Thoracic aorta (tissue), 2 donors: ENCODE data around the gene CARD10. TPM values are rescaled to one million over a fixed set of nuclear protein-coding genes. Genes with fewer than 3 reads are reported as not detected.
A peak's percentile ranks its signal among the peaks of the same experiment; 100 is the strongest.

Experiments
- ATAC-seq: fragments of 150-250 bp; one replicate; pipeline ENCODE4 v1.8.0; 2017; ENCODE audit warnings: low read depth; ENCODE audit not compliant: insufficient number of reproducible peaks, low FRiP score
- DNase-seq: peaks from one replicate; pipeline ENCODE4 v3.0.0-alpha.2; 2020; ENCODE audit warnings: low spot score
- H3K27ac ChIP-seq, 2 donors: fragments of 200-600 bp; sonication (generic); 1 replicate in 1 of 2; 2 replicates in 1 of 2; pipeline ENCODE4 v1.5.1; 2016; ENCODE audit warnings: mild to moderate bottlenecking in 2 of 2, moderate library complexity in 2 of 2
- H3K27me3 ChIP-seq: fragments of 200-600 bp; sonication (generic); replicated peaks from 2 replicates; pipeline ENCODE4 v1.6.0; 2016; ENCODE audit warnings: mild to moderate bottlenecking; ENCODE audit not compliant: insufficient read depth
- H3K36me3 ChIP-seq: fragments of 200-600 bp; sonication (generic); one replicate; pipeline ENCODE4 v1.5.1; 2016
- H3K4me1 ChIP-seq, 2 donors: fragments of 200-600 bp; sonication (generic); 1 replicate in 1 of 2; 2 replicates in 1 of 2; pipeline versions ENCODE4 v1.5.1 to v1.6.0; 2016; ENCODE audit warnings: low read depth in 2 of 2, mild to moderate bottlenecking in 1 of 2; ENCODE audit not compliant: control insufficient read depth in 1 of 2
- H3K4me3 ChIP-seq: fragments of 200-600 bp; sonication (generic); 2 replicates; pipeline ENCODE4 v1.5.1; 2016; ENCODE audit warnings: mild to moderate bottlenecking
- H3K9me3 ChIP-seq: fragments of 200-600 bp; sonication (generic); 2 replicates; pipeline ENCODE4 v1.5.1; 2016
- total RNA-seq, 2 donors: library from RNA; depleted of rRNA; stranded (reverse); fragments of >200 nt; gene quantifications; one replicate each; pipeline versions ENCODE4 v1.1.0 to v1.2.3, GENCODE V29; 2016
- TF ChIP-seq, protein P1 (sequence below): fragments of 200-600 bp; sonication (generic); IDR thresholded peaks from one replicate; pipeline ENCODE4 v1.5.1; 2019; ENCODE audit warnings: antibody characterized with exemption

The CARD10 gene
- total RNA-seq, 2 donors from 2014 or later, result 7.2 to 11.0 TPM

- H3K36me3 ChIP-seq, result no peaks in the 10 kb centered on the region
- DNase-seq (no peak), ATAC-seq (no peak)
- H3K4me3 ChIP-seq, result no peak overlapping the region
- TF ChIP-seq, protein P1, sequence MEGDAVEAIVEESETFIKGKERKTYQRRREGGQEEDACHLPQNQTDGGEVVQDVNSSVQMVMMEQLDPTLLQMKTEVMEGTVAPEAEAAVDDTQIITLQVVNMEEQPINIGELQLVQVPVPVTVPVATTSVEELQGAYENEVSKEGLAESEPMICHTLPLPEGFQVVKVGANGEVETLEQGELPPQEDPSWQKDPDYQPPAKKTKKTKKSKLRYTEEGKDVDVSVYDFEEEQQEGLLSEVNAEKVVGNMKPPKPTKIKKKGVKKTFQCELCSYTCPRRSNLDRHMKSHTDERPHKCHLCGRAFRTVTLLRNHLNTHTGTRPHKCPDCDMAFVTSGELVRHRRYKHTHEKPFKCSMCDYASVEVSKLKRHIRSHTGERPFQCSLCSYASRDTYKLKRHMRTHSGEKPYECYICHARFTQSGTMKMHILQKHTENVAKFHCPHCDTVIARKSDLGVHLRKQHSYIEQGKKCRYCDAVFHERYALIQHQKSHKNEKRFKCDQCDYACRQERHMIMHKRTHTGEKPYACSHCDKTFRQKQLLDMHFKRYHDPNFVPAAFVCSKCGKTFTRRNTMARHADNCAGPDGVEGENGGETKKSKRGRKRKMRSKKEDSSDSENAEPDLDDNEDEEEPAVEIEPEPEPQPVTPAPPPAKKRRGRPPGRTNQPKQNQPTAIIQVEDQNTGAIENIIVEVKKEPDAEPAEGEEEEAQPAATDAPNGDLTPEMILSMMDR, result no peak
- H3K27me3 ChIP-seq, result no peaks in the 10 kb centered on the region
- peaks cover 0 to 3% of the 10 kb centered on the region in 2 donors for H3K4me1 ChIP-seq
- H3K27ac ChIP-seq, result no peak overlapping the region
- no peaks in the 10 kb centered on the region for H3K9me3 ChIP-seq
Measured at GRCh38 chr22:37526376-37526775, 7.2 kb upstream of the CARD10 start.

DNA sequence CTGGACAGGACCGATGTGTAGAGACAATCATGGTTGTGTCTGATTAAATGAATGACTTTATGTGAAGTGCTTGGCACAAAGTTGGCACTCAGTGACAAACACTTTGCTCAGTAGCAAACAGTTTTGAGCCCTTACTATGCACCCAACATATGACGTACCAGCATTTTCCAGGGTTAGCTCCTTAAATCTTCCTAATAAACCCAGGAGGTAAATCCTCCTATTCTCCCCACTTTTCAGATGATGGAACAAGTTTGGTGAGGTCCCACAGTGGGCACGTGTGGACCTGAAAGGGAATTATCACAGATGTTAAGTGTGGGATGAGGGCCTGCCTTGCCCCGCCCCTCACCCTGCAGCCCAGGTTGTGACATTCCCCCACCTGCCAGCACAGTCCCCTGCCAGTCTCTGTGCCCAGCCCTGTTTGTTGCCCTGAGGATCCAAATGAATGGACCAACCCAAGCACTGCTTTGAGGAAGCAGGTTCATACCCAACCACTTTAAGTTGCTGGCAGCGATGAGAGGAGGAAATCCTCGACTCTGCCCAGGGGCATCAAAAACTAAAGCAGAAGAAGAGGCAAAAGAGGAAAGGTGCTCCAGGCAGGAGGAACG lies 6.6 kb upstream of the CARD10 start:
- Histone ChIP-seq H3K27me3 (no peaks in the 10 kb centered on the region), H3K36me3 (no peaks in the 10 kb centered on the region), H3K27ac (no peak overlapping the region), H3K9me3 (no peaks in the 10 kb centered on the region), H3K4me1 (peaks cover 0 to 3% of the 10 kb centered on the region in 2 donors), H3K4me3 (no peak overlapping the region)
- TF ChIP-seq, protein P1, result no peak
- DNase-seq, result no peak
- no peak for ATAC-seq

- TF ChIP-seq, protein P1, result no peak
- no peak overlapping the region for H3K27ac ChIP-seq
- no peaks in the 10 kb centered on the region for H3K27me3 ChIP-seq
- DNase-seq, result no peak
- ATAC-seq, result peak; percentile 18
- H3K36me3 ChIP-seq, result no peaks in the 10 kb centered on the region
- no peak overlapping the region for H3K4me3 ChIP-seq
- H3K9me3 ChIP-seq, result no peaks in the 10 kb centered on the region
- peaks cover 0 to 3% of the 10 kb centered on the region in 2 donors for H3K4me1 ChIP-seq
Measured at GRCh38 chr22:37525073-37525745, 6.0 kb upstream of the CARD10 start.

DNA sequence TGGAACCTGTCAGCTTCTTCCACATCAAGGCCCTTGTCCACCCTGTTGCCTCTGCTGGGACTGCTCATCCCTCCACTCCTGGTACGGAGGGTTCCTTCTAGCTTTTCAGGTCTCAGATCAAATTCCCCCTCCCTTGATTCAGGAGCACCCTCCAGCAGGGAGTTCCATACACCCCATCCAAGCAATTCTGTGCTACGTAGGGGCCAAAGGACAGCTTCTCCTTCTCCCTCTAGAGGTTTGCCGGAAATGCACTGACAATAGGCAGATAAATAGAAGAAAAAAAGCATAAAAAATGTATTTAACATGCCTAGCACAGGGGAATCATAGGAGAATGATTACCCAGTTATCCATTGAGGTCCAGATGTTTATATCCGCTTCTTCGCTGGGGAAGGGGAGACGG lies 3.3 kb upstream of the CARD10 start:
- ATAC-seq (no peak), DNase-seq (no peak)
- peaks cover 0 to 14% of the 10 kb centered on the region in 2 donors for H3K4me1 ChIP-seq
- H3K9me3 ChIP-seq, result no peaks in the 10 kb centered on the region
- H3K27me3 ChIP-seq, result no peaks in the 10 kb centered on the region
- no peak overlapping the region for H3K27ac ChIP-seq
- no peaks in the 10 kb centered on the region for H3K36me3 ChIP-seq
- TF ChIP-seq, protein P1, result no peak
- no peak overlapping the region for H3K4me3 ChIP-seq

DNA sequence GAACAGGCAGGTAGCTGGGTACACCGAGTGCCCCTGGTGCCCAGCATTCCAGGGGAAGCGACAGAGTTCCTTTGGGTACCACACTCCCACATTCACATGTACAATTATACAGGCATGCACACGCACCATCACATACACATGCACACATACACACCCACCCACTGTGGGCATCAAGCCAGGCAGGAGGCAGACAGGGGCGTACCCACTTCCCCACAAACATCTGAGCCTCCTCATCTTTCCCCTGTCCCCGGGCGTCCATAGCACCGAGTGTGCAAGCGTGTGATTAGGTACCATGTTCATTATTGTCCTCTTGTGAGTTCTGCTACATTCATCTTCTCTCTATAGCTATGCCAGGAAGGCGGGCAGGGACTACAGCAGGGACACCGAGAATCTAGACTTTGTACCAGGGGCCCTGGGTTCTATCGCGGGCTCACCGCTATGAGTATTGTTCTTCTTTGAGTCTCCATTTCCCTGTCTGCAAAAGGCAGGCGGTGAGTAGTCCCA lies 2.1 kb upstream of the CARD10 start:
- no peak for DNase-seq
- TF ChIP-seq, protein P1, result no peak
- Histone ChIP-seq H3K27ac (no peak overlapping the region), H3K36me3 (no peaks in the 10 kb centered on the region), H3K9me3 (no peaks in the 10 kb centered on the region), H3K4me3 (no peak overlapping the region), H3K4me1 (peaks cover 0 to 14% of the 10 kb centered on the region in 2 donors), H3K27me3 (no peaks in the 10 kb centered on the region)
- no peak for ATAC-seq
